Natural killer cell (primary cell): ENCODE measurements around the gene EPHX1. TPM values are rescaled to one million over a fixed set of nuclear protein-coding genes. Genes with fewer than 3 reads are reported as not detected.

Experiments used
- ATAC-seq, 3 donors: fragments of 150-1000 bp in 2 of 3; fragments of 200-7000 bp in 1 of 3; cut with Tn5 transposase; 1 replicate in 1 of 3; 2 replicates in 2 of 3; pipeline ENCODE4 v1.10.0; 2021; ENCODE audit warnings: mild to moderate bottlenecking in 2 of 3, moderate library complexity in 2 of 3
- DNase-seq, 2 donors: peaks; one replicate each; pipeline versions ENCODE4 v3.0.0 to v3.0.0-alpha.2; 2013 to 2021; ENCODE audit warnings: mixed read lengths in 1 of 2
- H3K27ac ChIP-seq: one replicate; pipeline ENCODE4 v1.5.1; 2013; ENCODE audit warnings: mild to moderate bottlenecking, low read length
- H3K27me3 ChIP-seq: one replicate; pipeline ENCODE4 v1.6.1; 2013; ENCODE audit warnings: low read length; ENCODE audit not compliant: control insufficient read depth, insufficient read depth
- H3K36me3 ChIP-seq: one replicate; pipeline ENCODE4 v1.6.1; 2013; ENCODE audit warnings: low read length; ENCODE audit not compliant: control insufficient read depth, insufficient read depth
- H3K4me1 ChIP-seq: one replicate; pipeline ENCODE4 v1.6.1; 2013; ENCODE audit warnings: low read length; ENCODE audit not compliant: control insufficient read depth, insufficient read depth
- H3K4me3 ChIP-seq: one replicate; pipeline ENCODE4 v1.5.1; 2013; ENCODE audit warnings: low read length
- H3K9me3 ChIP-seq: one replicate; pipeline ENCODE4 v1.6.1; 2013; ENCODE audit warnings: low read length; ENCODE audit not compliant: control insufficient read depth, insufficient read depth
- H3K27ac Mint-ChIP-seq, 2 donors: one replicate each; pipeline ENCODE4 v1.8.0; 2022; ENCODE audit warnings: mild to moderate bottlenecking in 2 of 2, mixed read lengths in 2 of 2, moderate library complexity in 1 of 2
- H3K27me3 Mint-ChIP-seq, 2 donors: one replicate each; pipeline ENCODE4 v1.8.0; 2022; ENCODE audit warnings: low read depth in 2 of 2, mixed read lengths in 2 of 2
- H3K36me3 Mint-ChIP-seq: one replicate; pipeline ENCODE4 v1.8.0; 2022; ENCODE audit warnings: mixed read lengths
- H3K4me1 Mint-ChIP-seq, 2 donors: one replicate each; pipeline ENCODE4 v1.8.0; 2022; ENCODE audit warnings: mixed read lengths in 2 of 2
- H3K4me3 Mint-ChIP-seq: one replicate; pipeline ENCODE4 v1.8.0; 2022; ENCODE audit warnings: mild to moderate bottlenecking, moderate library complexity, mixed read lengths
- H3K9me3 Mint-ChIP-seq, 2 donors: one replicate each; pipeline ENCODE4 v1.8.0; 2022; ENCODE audit warnings: mixed read lengths in 2 of 2
- WGBS: methylation state at CpG from one replicate; pipeline ENCODE4 v1.1.7; 2013; ENCODE audit warnings: missing lambda C conversion rate; ENCODE audit not compliant: insufficient coverage; 5-methylcytosine and 5-hydroxymethylcytosine counted together
- intact Hi-C: fragments of 100-400 bp; cut with micrococcal nuclease; formaldehyde crosslinking; loops from one replicate; pipeline ENCODE4 v1.14.2; 2022
- total RNA-seq, 4 donors: library from RNA; stranded (reverse); fragments of 120-200 nt in 1 of 4; gene quantifications; one replicate each; pipeline versions ENCODE4 v1.2.3 to v1.2.4, GENCODE V29; 2013 to 2022
- TF ChIP-seq, protein P1 (sequence below): fragments of 200-600 bp; IDR thresholded peaks from one replicate; pipeline ENCODE4 v1.8.0; 2022; ENCODE audit warnings: antibody characterized with exemption

EPHX1 gene
- total RNA-seq, 3 donors from 2014 or later (not counting 1 experiment from before 2014, with no cell fraction given), result 1.1 to 2.3 (median 1.5) TPM

DNA sequence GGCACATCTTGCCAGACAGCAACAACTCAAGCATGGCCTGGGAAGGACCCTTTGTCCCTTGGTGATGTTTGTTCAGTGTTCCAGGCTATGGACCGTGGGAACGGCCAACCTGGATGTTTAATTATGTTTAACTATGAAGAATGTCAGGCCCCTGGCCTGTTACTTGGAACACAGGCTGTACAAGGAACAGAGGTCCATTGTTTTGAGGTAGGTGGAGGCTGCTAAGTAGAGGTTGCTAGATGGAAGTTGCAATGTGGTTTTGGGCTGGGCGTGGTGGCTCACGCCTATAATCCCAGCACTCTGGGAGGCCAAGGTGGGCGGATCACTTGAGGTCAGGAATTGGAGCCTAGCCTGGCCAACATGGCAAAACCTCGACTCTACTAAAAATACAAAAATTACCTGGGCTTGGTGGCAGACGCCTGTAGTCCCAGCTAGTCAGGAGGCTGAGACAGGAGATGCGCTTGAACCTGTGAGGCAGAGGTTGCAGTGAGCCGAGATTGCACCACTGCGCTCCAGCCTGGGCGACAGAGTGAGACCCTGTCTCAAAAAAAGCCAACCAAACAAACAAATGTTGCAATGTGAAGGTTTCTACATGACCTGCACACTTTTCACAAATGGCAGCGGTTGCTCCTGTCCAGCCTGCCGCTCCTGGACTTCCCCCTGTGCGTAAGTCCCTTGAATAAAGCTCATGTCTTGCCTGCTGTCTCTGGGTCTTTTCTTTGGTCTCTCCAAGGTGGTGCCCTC is 81.5 kb downstream of the EPHX1 start:
- 85% methylated on average over 14 of the region's 14 CpGs for WGBS
- ATAC-seq, result no peak
- no peaks in the 10 kb centered on the region for H3K27me3 ChIP-seq
- H3K4me1 Mint-ChIP-seq, result peaks cover 2 to 5% of the 10 kb centered on the region in 2 donors
- DNase-seq, result no peak
- no peaks in the 10 kb centered on the region for H3K9me3 ChIP-seq
- intact Hi-C loops, result no loop called here
- H3K36me3 ChIP-seq, result no peaks in the 10 kb centered on the region
- peaks cover 8% of the 10 kb centered on the region for H3K4me1 ChIP-seq
- H3K9me3 Mint-ChIP-seq, result no peaks in the 10 kb centered on the region
- TF ChIP-seq, protein P1, sequence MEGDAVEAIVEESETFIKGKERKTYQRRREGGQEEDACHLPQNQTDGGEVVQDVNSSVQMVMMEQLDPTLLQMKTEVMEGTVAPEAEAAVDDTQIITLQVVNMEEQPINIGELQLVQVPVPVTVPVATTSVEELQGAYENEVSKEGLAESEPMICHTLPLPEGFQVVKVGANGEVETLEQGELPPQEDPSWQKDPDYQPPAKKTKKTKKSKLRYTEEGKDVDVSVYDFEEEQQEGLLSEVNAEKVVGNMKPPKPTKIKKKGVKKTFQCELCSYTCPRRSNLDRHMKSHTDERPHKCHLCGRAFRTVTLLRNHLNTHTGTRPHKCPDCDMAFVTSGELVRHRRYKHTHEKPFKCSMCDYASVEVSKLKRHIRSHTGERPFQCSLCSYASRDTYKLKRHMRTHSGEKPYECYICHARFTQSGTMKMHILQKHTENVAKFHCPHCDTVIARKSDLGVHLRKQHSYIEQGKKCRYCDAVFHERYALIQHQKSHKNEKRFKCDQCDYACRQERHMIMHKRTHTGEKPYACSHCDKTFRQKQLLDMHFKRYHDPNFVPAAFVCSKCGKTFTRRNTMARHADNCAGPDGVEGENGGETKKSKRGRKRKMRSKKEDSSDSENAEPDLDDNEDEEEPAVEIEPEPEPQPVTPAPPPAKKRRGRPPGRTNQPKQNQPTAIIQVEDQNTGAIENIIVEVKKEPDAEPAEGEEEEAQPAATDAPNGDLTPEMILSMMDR, result no peak
- peaks cover 5 to 8% of the 10 kb centered on the region in 2 donors for H3K27me3 Mint-ChIP-seq
- no peak overlapping the region for H3K27ac ChIP-seq
- H3K27ac Mint-ChIP-seq, result no peak overlapping the region
- no peaks in the 10 kb centered on the region for H3K36me3 Mint-ChIP-seq
- no peak overlapping the region for H3K4me3 ChIP-seq
- H3K4me3 Mint-ChIP-seq, result no peak overlapping the region

DNA sequence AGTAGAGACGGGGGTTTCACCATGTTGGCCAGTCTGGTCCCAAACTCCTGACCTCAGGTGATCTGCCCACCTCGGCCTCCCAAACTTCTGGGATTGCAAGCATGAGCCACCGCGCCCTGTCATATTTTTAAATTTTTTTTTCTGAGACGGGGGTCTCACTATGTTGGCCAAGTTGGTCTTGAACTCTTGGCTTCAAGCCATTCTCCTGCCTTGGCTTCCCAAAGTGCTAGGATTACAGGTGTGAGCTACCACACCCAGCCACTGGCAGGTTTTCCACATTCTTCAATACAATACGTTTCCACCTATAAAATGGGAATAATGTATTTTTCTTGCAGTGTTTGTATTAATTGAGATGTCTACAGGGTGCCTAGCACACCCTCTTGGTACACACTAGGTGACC is 82.4 kb downstream of the EPHX1 start:
- ATAC-seq (no peak), DNase-seq (no peak)
- no peaks in the 10 kb centered on the region for H3K27me3 Mint-ChIP-seq
- peaks cover 11 to 15% of the 10 kb centered on the region in 2 donors for H3K4me1 Mint-ChIP-seq
- H3K9me3 Mint-ChIP-seq, result no peaks in the 10 kb centered on the region
- no peak overlapping the region for H3K4me3 Mint-ChIP-seq
- H3K36me3 ChIP-seq, result no peaks in the 10 kb centered on the region
- H3K4me1 ChIP-seq, result peaks cover 15% of the 10 kb centered on the region
- no peak overlapping the region for H3K27ac Mint-ChIP-seq
- H3K36me3 Mint-ChIP-seq, result no peaks in the 10 kb centered on the region
- no peaks in the 10 kb centered on the region for H3K9me3 ChIP-seq
- no peak overlapping the region for H3K27ac ChIP-seq
- H3K4me3 ChIP-seq, result no peak overlapping the region
- WGBS, result 97% methylated on average over 5 of the region's 6 CpGs
- intact Hi-C loops, result no loop called here
- TF ChIP-seq, protein P1, result no peak
- no peaks in the 10 kb centered on the region for H3K27me3 ChIP-seq

Other genes starting within 250 kb of the EPHX1 start
- not detected for gene ENAH, start 157.0 kb upstream of the EPHX1 start, total RNA-seq
- 100 to 1,000 TPM in 1 of 3 donors, 10 to 100 TPM in 2; 83.1 to 116 (median 93.0) TPM for gene SRP9, start 32.3 kb upstream of the EPHX1 start, total RNA-seq
- 100 to 1,000 TPM; 101 to 166 (median 113) TPM for gene TMEM63A, start 72.3 kb downstream of the EPHX1 start, total RNA-seq
- gene LEFTY1, start 79.0 kb downstream of the EPHX1 start, total RNA-seq, result not detected
- 10 to 100 TPM; 57.7 to 74.5 (median 62.6) TPM for gene PYCR2, start 114.1 kb downstream of the EPHX1 start, total RNA-seq
- gene LEFTY2, start 131.1 kb downstream of the EPHX1 start, total RNA-seq, result not detected
- 10 to 100 TPM; 52.5 to 62.7 (median 53.6) TPM for gene SDE2, start 189.2 kb downstream of the EPHX1 start, total RNA-seq